ENCODE measurements around the gene INPP5F.
"Not testable (repeated sequence)": the region's sequence is repeated elsewhere in the genome, so short reads cannot be mapped to it uniquely, and the experiment has no call there.

The INPP5F gene

GRCh38 chr10:119707331-119707730 is 18.5 kb upstream of the INPP5F start:
- peak; percentile 75 for DNase-seq

GRCh38 chr10:119710935-119711334 is 14.9 kb upstream of the INPP5F start:
- DNase-seq: not testable (repeated sequence)

GRCh38 chr10:119713744-119714483 is 11.9 kb upstream of the INPP5F start:
- no peak for DNase-seq

GRCh38 chr10:119714484-119714816 is 11.4 kb upstream of the INPP5F start:
- no peak for DNase-seq

- DNase-seq: no peak
Observed at GRCh38 chr10:119715628-119716505, 10.0 kb upstream of the INPP5F start.

GRCh38 chr10:119723161-119723560 is 2.7 kb upstream of the INPP5F start:
- DNase-seq: no peak

GRCh38 chr10:119723624-119724023 is 2.2 kb upstream of the INPP5F start:
- DNase-seq: no peak

GRCh38 chr10:119724593-119725516 is 995 bp upstream of the INPP5F start:
- no peak for DNase-seq

- DNase-seq: no peak
Observed at GRCh38 chr10:119725517-119725827, 378 bp upstream of the INPP5F start.

GRCh38 chr10:119726676-119727261 is 919 bp downstream of the INPP5F start:
- DNase-seq: no peak

GRCh38 chr10:119728172-119728800 is 2.4 kb downstream of the INPP5F start:
- DNase-seq: no peak

- no peak for DNase-seq
Observed at GRCh38 chr10:119734396-119735332, 8.8 kb downstream of the INPP5F start.

- DNase-seq: no peak
Observed at GRCh38 chr10:119735451-119735850, 9.6 kb downstream of the INPP5F start.

GRCh38 chr10:119736220-119736619 is 10.4 kb downstream of the INPP5F start:
- DNase-seq: no peak

- DNase-seq: no peak
Observed at GRCh38 chr10:119737039-119737663, 11.3 kb downstream of the INPP5F start.

- no peak for DNase-seq
Observed at GRCh38 chr10:119737823-119738222, 12.0 kb downstream of the INPP5F start.

GRCh38 chr10:119738962-119739361 is 13.1 kb downstream of the INPP5F start:
- DNase-seq: no peak

GRCh38 chr10:119740096-119740495 is 14.2 kb downstream of the INPP5F start:
- no peak for DNase-seq

GRCh38 chr10:119742947-119743648 is 17.2 kb downstream of the INPP5F start:
- DNase-seq: no peak

GRCh38 chr10:119747940-119748339 is 22.1 kb downstream of the INPP5F start:
- no peak for DNase-seq
